SH-SY5Y (cell line): Measurements from ENCODE around the gene RNF123.

Experiments
- GATA2 ChIP-seq: IDR thresholded peaks from 2 replicates; pipeline ENCODE4 v1.6.1; 2011; ENCODE audit warnings: mild to moderate bottlenecking, low read depth, low read length
- GATA3 ChIP-seq: IDR thresholded peaks from 2 replicates; pipeline ENCODE4 v1.6.1; 2011; ENCODE audit warnings: low read depth, mild to moderate bottlenecking, low read length, moderate library complexity

- TF ChIP-seq GATA3 (no peak), GATA2 (no peak)
Observed at GRCh38 chr3:49761661-49762060, 72.3 kb downstream of the RNF123 start.
